Activated CD4-positive, alpha-beta memory T cell treated with anti-CD3 and anti-CD28 coated beads for 36 hours (primary cell): Measurements from ENCODE around the gene PITX1. TPM values are rescaled to one million over a fixed set of nuclear protein-coding genes. Genes with fewer than 3 reads are reported as not detected.

Experiments
- CTCF ChIA-PET: fragments of 350-600 bp; sonication (Branson Sonifier 250); formaldehyde crosslinking; loops from one replicate; lab custom pipeline; 2021; ENCODE audit warnings: antibody characterized with exemption, inconsistent platforms; lab: Charles Lee
- POLR2A ChIA-PET: fragments of 350-600 bp; sonication (Branson Sonifier 250); formaldehyde crosslinking; loops from one replicate; lab custom pipeline; 2021; ENCODE audit warnings: antibody characterized with exemption; lab: Charles Lee
- DNase-seq: peaks from one replicate; pipeline ENCODE4 v3.0.0-alpha.2; 2020
- H3K27ac Mint-ChIP-seq: one replicate; pipeline ENCODE4 v1.8.0; 2021; ENCODE audit warnings: mixed read lengths
- H3K27me3 Mint-ChIP-seq: one replicate; pipeline ENCODE4 v1.8.0; 2021; ENCODE audit warnings: mixed read lengths
- H3K36me3 Mint-ChIP-seq: one replicate; pipeline ENCODE4 v1.8.0; 2021; ENCODE audit warnings: mixed read lengths
- H3K4me1 Mint-ChIP-seq: one replicate; pipeline ENCODE4 v1.8.0; 2021; ENCODE audit warnings: low read depth, mixed read lengths
- H3K4me3 Mint-ChIP-seq: one replicate; pipeline ENCODE4 v1.8.0; 2021; ENCODE audit warnings: mild to moderate bottlenecking, mixed read lengths
- H3K9me3 Mint-ChIP-seq: one replicate; pipeline ENCODE4 v1.8.0; 2021; ENCODE audit warnings: mixed read lengths
- intact Hi-C: fragments of 100-400 bp; cut with micrococcal nuclease; formaldehyde crosslinking; loops from one replicate; pipeline ENCODE4 v1.15.1; 2023
- total RNA-seq, 2 experiments: library from RNA; stranded (reverse); gene quantifications; one replicate each; pipeline ENCODE4 v1.2.3, GENCODE V29; 2021

Gene PITX1
- total RNA-seq, 2 experiments from 2014 or later, result 0.14 to 0.22 TPM

- H3K4me3 Mint-ChIP-seq, result no peak overlapping the region
- no peak for DNase-seq
- H3K27ac Mint-ChIP-seq, result no peak overlapping the region
- no peaks in the 10 kb centered on the region for H3K9me3 Mint-ChIP-seq
- H3K36me3 Mint-ChIP-seq, result no peaks in the 10 kb centered on the region
- H3K27me3 Mint-ChIP-seq, result no peaks in the 10 kb centered on the region
- ChIA-PET CTCF (no interaction called here), POLR2A (no interaction called here)
- intact Hi-C loops, result no loop called here
- no peaks in the 10 kb centered on the region for H3K4me1 Mint-ChIP-seq
Measured at GRCh38 chr5:135069016-135069770, 35.2 kb upstream of the PITX1 start.

DNA sequence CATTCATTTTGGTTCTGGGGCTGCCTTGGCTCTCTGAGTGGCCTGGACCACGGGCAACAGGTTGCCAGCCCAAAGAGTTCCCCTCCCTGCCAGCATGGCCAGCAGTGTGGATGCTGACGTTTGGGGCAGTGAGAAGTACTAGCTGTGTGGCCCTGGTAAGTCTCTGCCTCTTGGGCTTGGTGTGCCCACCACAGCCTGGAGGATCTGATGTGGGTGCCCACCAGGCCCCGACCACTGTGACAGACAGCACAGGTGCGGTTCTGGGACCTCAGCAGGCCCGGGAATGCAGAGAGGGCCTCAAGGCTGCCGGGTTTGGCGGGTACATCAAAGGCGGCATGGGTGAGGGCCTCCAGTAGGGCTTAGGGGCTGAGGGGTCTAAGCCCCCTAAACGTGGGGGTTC, 33.6 kb upstream of the PITX1 start:
- intact Hi-C loops, result no loop called here
- no peak for DNase-seq
- no peak overlapping the region for H3K27ac Mint-ChIP-seq
- no peaks in the 10 kb centered on the region for H3K4me1 Mint-ChIP-seq
- ChIA-PET POLR2A (no interaction called here), CTCF (no interaction called here)
- H3K36me3 Mint-ChIP-seq, result no peaks in the 10 kb centered on the region
- no peaks in the 10 kb centered on the region for H3K27me3 Mint-ChIP-seq
- H3K4me3 Mint-ChIP-seq, result no peak overlapping the region
- H3K9me3 Mint-ChIP-seq, result no peaks in the 10 kb centered on the region

DNA sequence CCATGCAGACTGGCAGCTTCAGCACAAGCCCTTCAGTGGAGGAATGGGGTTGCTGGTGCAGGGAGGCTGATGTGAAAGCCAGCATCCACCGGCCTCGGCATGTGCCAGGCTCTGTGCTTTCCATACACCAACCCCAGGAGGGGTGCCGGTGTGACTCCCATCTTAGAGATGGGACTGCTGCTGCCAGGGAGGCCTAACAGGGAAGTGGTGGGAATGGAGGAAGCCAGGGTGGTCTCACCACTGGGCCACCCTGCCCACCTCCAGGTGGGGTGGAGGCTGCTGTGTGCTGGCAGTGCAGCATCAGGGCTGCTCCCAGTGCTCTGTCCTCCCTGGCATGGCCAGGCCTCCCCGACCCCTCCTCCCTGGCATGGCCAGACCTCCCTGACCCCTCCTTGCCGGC, 32.8 kb upstream of the PITX1 start:
- Mint-ChIP-seq H3K36me3 (no peaks in the 10 kb centered on the region), H3K27me3 (no peaks in the 10 kb centered on the region), H3K27ac (no peak overlapping the region), H3K4me1 (no peaks in the 10 kb centered on the region), H3K9me3 (no peaks in the 10 kb centered on the region), H3K4me3 (no peak overlapping the region)
- ChIA-PET CTCF (no interaction called here), POLR2A (no interaction called here)
- intact Hi-C loops, result no loop called here
- DNase-seq, result no peak

- Mint-ChIP-seq H3K27ac (no peak overlapping the region), H3K4me3 (no peak overlapping the region), H3K36me3 (no peaks in the 10 kb centered on the region), H3K27me3 (no peaks in the 10 kb centered on the region), H3K4me1 (no peaks in the 10 kb centered on the region), H3K9me3 (no peaks in the 10 kb centered on the region)
- POLR2A ChIA-PET, result no interaction called here
- DNase-seq, result no peak
- intact Hi-C loops, result no loop called here
- CTCF ChIA-PET, result no interaction called here
Measured at GRCh38 chr5:135065306-135066265, 31.6 kb upstream of the PITX1 start.

GRCh38 chr5:135064235-135064570, 30.2 kb upstream of the PITX1 start:
- H3K27ac Mint-ChIP-seq, result no peak overlapping the region
- POLR2A ChIA-PET, result no interaction called here
- no peak overlapping the region for H3K4me3 Mint-ChIP-seq
- CTCF ChIA-PET, result no interaction called here
- H3K36me3 Mint-ChIP-seq, result no peaks in the 10 kb centered on the region
- no peaks in the 10 kb centered on the region for H3K4me1 Mint-ChIP-seq
- no peaks in the 10 kb centered on the region for H3K9me3 Mint-ChIP-seq
- intact Hi-C loops, result no loop called here
- no peak for DNase-seq
- peaks cover 3% of the 10 kb centered on the region for H3K27me3 Mint-ChIP-seq

- POLR2A ChIA-PET, result no interaction called here
- DNase-seq, result no peak
- intact Hi-C loops, result no loop called here
- CTCF ChIA-PET, result no interaction called here
- H3K27ac Mint-ChIP-seq, result no peak overlapping the region
- H3K4me1 Mint-ChIP-seq, result no peaks in the 10 kb centered on the region
- H3K36me3 Mint-ChIP-seq, result no peaks in the 10 kb centered on the region
- H3K4me3 Mint-ChIP-seq, result no peak overlapping the region
- H3K9me3 Mint-ChIP-seq, result no peaks in the 10 kb centered on the region
- peaks cover 4% of the 10 kb centered on the region for H3K27me3 Mint-ChIP-seq
Measured at GRCh38 chr5:135063511-135064234, 29.6 kb upstream of the PITX1 start.

GRCh38 chr5:135063056-135063445, 29.0 kb upstream of the PITX1 start:
- DNase-seq, result no peak
- Mint-ChIP-seq H3K4me3 (no peak overlapping the region), H3K27ac (no peak overlapping the region), H3K4me1 (no peaks in the 10 kb centered on the region), H3K9me3 (no peaks in the 10 kb centered on the region), H3K36me3 (no peaks in the 10 kb centered on the region), H3K27me3 (peaks cover 7% of the 10 kb centered on the region)
- CTCF ChIA-PET, result no interaction called here
- intact Hi-C loops, result no loop called here
- POLR2A ChIA-PET, result no interaction called here

DNA sequence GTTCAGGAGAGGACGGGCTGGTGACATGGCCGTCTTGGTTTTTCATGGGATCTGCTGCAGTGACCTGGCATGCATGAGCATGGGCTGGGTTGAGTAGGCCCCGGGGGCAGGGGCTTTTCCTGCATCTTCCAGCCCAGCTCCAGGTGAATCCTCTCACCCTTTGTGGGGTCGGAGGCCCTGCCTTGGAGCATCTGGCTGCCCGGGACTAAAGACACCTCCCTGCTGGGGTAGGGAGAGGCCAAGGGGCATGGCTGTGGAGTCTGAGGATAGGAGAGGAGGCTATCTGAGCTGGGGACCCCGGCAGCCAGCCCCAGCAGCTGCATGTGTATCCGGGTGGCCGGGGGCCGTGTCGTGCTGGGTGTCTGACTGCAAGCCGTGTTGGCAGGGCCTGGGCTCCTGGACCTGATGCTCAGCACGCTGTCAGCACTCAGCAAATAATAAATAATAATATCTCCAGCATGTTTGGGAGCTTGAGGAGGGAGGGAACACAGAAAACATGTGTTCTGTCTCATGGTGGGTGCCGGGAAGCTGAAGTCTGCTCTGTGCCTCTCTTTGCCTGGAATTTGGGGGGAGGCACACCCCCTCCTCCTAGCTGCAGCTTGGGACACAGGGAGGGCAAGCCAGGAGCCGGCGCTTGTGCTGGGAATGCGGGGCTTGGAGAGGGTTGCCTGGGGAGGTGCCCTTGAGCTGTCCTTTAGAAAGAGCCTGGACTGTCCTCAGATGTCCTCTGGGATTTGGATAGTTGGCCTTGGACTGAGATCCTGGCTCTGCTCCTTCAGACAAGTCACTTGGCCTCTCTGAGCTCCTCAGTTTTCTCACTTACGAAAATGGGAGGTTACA, 28.4 kb upstream of the PITX1 start:
- DNase-seq, result no peak
- no peaks in the 10 kb centered on the region for H3K4me1 Mint-ChIP-seq
- intact Hi-C loops, result no loop called here
- POLR2A ChIA-PET, result no interaction called here
- no peaks in the 10 kb centered on the region for H3K36me3 Mint-ChIP-seq
- no peak overlapping the region for H3K27ac Mint-ChIP-seq
- peaks cover 7% of the 10 kb centered on the region for H3K27me3 Mint-ChIP-seq
- H3K4me3 Mint-ChIP-seq, result no peak overlapping the region
- CTCF ChIA-PET, result no interaction called here
- H3K9me3 Mint-ChIP-seq, result no peaks in the 10 kb centered on the region

GRCh38 chr5:135061001-135061400, 27.0 kb upstream of the PITX1 start:
- Mint-ChIP-seq H3K4me1 (no peaks in the 10 kb centered on the region), H3K27ac (no peak overlapping the region), H3K36me3 (no peaks in the 10 kb centered on the region), H3K4me3 (no peak overlapping the region), H3K9me3 (no peaks in the 10 kb centered on the region), H3K27me3 (peaks cover 8% of the 10 kb centered on the region)
- ChIA-PET POLR2A (no interaction called here), CTCF (no interaction called here)
- intact Hi-C loops, result no loop called here
- no peak for DNase-seq

DNA sequence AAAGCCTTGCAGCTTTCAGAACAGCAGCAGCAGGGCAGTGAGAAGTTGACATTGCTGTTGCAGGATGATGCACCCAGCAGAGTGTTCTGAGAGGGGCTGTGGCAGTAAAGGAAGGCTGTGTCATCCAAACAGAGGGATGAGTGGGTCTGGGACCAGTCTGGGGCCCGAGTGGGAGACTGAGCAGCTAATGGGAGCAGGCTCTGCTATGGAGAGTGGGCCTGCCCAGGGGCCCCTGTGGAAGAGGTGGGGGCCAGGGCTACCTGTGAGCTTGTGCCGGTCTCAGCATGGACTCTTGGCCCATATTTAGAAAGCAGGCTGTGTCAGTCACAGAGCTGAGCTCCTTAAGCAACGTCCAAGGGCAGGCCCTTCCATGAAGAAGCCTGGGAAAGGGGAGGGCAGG, 26.0 kb upstream of the PITX1 start:
- H3K27me3 Mint-ChIP-seq, result peaks cover 8% of the 10 kb centered on the region
- DNase-seq, result no peak
- POLR2A ChIA-PET, result no interaction called here
- CTCF ChIA-PET, result no interaction called here
- H3K36me3 Mint-ChIP-seq, result no peaks in the 10 kb centered on the region
- no peaks in the 10 kb centered on the region for H3K9me3 Mint-ChIP-seq
- H3K27ac Mint-ChIP-seq, result no peak overlapping the region
- no peaks in the 10 kb centered on the region for H3K4me1 Mint-ChIP-seq
- intact Hi-C loops, result no loop called here
- H3K4me3 Mint-ChIP-seq, result no peak overlapping the region

DNA sequence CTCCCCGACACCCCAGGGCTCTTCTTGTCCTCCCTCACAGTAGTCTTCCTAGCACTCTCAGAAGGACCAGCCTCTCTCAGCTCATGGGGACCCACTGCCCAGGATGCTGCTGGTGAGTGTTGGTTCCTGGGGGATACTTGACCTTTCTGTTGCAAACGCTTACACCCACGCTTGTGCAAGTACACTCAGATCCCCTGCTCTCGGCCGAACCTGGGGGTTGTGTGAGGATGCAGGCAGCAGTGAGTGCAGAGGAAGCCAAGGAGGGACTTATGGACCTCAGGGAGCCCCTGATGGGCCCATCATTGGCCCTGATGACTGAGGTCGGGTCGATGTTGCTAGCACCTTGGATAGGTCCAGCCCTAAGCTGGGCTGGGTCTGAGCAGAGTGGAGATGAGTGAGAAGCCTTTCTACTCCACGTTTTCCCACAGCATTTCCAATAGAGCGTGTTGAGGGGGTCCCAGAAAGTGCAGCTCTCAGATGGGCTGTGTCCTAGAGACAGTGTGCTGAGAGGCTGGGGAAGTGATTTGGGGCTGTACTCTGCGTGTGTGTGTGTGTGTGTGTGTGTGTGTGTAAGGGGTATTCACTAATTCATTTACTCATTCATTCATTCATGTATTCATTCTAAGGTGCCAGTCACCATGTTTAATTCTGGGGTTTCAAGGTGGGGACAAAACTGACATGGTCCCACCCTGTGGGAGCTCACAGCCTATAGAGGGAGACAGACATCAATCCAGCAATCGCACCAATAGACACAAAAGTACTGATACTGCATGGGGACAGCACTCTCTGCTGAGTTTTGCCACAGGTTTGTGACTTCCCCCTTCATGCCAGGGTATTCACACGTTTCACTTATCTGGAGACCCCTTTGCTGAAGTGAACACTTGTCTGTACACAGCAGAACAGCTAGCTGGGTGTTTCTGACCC, 25.2 kb upstream of the PITX1 start:
- Mint-ChIP-seq H3K36me3 (no peaks in the 10 kb centered on the region), H3K27me3 (peaks cover 8% of the 10 kb centered on the region), H3K9me3 (no peaks in the 10 kb centered on the region), H3K4me1 (no peaks in the 10 kb centered on the region), H3K4me3 (no peak overlapping the region), H3K27ac (no peak overlapping the region)
- ChIA-PET CTCF (interaction anchor here (0.5 kb wide), 1 partner anchor 18 kb away, joined by 4 read pairs; no protein-coding TSS in a partner anchor), POLR2A (no interaction called here)
- intact Hi-C loops, result no loop called here
- DNase-seq, result no peak
